ENCODE measurements around the gene ZDHHC11B.
"Not testable (repeated sequence)": the region's sequence is repeated elsewhere in the genome, so short reads cannot be mapped to it uniquely, and the experiment has no call there.

The ZDHHC11B gene

DNA sequence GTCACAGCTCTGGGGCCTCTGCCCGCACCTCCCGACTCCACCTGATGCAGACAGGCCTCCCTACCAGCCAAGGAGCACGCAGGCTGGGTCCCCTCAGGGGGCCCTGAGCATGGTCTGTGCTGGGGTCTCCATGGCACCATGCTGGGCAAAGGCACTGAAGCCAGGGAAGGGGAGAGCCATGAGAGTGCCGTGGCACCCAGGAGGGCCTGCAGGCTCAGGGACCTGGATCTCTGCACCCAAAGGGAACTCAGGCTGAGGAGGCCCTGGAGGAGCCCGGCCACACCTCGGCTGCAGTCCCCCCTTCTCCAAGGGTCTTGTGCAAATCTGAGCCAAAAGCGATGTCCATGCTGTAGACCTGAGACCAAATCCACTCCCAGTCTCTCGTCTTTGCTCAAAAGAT is 32.5 kb downstream of the ZDHHC11B start:
- not testable (repeated sequence) for DNase-seq

DNA sequence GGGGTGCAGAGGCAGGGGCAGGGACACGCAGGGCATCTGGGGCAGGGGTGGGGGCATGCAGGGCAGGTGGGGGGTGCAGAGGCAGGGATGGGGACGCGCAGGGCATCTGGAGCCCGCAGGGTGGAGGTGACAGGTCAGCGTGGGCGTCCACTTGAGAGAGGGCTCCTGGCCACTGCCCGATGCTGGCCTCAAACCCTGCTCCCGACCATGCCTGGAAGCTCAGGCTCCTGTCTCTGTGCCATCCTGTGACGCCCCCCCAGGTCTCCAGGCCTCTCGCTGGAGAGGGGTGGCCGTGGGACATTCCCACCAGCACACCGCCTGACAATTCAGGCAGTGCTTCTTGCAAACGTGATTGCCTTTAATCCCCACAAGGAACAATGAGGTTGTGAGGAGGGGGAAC is 33.0 kb downstream of the ZDHHC11B start:
- no peak for DNase-seq

DNA sequence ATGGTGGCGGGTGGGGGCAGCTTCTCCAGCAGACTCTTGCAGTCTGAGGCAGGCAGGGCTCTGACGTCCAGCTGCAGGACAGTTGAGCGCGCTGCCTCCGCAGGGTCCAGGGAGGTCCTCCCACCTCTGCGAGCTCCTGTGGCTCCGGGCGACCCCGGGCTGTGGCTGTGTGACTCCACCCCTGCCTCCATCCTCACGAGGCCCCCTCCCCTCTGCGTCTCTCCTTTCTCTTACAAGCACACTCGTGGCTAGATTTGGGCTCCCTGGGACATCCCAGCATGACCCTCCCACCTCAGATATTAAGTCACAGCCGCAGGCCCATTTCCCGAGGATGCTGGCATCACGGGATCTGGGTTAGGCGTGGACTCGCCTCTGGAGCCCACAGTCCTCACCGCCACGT is 34.3 kb downstream of the ZDHHC11B start:
- peak; percentile 22 for DNase-seq

DNA sequence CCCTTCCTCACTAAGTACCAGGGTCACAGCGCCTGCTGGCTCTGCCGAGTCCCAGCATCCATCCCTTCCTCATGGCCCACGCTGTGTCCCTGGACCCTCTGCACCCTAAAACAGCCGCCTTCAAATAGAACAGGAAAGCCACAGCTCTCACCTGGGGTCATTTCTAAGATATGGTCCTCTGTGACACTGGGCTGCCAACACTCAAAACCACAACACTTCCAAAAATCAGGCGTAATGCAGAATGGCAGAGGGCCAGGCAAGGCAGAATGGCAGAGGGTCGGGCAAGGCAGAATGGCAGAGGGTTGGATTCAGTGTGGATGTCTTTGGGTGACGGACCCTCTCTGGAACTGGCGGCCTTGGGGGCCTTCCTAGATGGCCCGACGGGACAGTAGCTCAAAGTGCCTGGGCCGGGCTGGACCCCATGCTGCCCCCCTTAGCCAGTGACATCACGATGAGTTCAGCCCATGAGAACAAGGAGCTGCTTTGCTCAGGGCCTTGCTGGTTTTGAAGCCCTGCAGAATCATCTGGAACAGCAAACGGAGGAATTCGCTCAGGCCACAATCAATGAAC is 35.3 kb downstream of the ZDHHC11B start:
- DNase-seq: no peak

DNA sequence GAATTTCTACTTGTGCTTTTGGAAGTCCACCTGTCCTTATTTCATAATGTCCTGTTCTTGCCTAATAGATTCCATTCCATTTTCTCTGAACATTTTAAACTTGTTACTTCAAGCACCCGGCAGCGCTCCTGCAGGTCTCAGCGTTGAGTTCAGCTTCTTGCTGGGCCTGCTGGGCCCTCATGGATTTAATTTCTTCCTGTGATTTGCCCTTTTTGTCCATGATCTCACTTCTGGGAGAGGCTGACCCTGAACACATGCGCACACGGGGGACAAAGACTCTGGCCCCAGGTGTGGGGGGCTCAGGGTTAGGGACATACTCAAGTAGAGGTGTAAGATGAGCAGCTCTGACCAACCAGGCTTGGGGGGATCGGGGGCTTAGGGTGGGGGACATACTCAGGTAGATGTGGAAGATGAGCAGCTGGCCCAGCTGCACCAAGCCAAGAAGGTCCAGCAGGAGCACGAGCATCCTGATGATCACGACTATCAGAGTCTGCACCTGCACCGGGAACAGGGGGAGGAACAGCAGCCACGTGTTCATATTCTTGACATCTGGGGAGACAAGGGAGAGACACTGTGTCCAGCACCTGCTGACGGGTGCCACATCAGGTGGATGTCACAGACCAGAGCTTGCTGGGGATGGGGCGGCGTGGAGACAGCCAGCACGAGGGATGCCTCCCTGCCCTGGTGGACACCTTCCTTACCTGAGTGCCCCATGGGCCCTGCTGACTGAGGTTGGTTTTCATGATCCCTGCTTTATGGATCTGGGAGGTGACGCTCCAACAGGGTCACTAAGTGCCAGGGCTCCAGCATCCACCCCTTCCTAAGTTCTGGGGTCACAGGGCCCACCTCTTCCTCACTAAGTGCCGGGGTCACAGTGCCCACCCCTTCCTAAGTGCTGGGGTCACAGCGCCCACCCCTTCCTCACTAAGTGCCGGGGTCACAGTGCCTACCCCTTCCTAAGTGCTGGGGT is 36.2 kb downstream of the ZDHHC11B start:
- not testable (repeated sequence) for DNase-seq

DNA sequence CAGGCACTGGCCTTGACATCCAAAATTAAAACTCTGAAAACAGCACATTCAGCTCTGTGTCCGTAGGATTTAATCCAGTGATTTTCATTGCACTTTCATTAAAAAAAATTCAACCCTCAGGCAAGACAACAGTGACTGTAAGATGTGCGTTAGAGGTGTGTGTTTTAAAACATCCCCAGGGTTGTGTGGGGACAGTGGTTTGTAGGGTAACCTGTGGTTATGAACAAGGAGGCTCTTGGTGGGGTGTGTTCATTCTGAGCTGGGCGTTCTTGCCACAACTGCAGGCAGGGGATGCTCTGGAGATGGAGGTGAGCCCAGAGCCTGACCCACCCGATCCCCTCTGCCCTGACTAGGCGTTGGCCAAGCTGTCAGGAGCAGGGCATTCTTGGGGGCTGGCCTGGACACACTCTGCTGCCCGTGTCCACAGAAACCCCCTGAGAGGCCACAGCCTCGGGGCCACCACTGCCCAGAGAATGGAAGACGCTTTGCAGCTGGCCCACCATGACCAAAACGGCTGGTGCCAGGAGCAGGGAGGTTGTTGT is 37.2 kb downstream of the ZDHHC11B start:
- not testable (repeated sequence) for DNase-seq

DNA sequence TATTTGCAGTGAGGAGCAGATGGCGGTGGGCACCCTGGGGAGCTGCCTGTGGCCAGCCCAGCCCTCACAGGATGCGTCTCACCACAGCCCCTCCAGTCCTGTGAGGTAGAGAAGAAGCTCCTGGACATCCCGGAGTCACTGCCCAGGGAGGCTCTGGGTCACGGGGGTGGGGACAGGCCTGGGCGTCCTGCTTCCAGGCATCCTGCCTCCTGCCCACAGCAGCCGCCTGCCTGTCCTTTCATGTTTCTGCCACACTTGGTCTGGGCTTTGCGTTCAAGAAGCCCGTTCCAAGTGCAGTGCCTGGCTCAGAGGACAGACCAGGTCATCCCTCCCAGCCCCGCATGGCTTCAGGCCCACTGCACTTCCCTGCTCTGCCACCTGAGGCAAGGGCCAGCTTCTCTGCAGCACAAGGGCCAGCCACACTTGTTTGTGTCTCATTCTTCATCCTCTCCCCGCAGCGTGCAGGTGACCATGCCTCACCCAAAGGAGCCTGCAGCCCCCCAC is 38.2 kb downstream of the ZDHHC11B start:
- DNase-seq: peak; percentile 18

DNA sequence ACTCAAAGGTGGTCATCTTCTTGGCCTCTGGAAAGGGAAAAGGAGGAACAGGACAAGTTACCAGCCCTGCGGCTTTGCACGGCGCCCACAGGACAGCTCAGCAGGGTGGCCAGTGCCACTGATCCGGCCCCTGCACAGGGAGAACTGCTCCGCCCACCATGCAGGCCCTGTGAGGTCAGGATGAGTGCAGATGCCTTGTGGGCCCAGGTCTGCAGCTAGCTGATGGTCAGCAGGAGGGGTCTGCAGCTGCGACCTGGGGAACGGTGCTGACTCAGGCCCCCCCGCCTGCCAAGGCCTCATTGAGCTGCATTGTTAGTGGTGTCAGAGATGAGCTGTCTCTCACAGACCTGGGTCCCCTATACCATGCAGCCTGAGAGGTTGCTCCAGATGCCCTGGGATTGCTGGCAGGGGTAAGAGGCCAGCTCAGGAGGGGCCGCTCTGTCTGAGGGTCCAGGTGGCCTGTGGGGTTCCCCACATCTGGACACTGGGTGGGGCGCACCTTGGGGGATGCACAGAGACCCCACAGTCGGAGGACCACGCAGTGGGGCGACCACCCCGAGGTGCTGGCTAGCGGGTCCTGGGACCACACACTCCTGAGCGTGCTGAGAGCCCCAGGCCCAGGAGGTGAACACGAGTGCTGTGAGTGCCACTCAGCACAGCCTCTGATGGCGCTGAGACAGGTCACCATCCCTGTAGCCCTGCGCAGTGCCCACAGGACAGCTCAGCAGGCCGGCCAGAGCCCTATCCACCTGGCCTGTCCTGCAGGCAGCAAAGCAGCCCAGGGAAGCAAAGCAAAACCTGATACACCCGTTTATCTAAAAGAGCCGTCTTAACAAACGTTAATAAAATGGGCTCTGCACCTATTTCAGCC is 39.0 kb downstream of the ZDHHC11B start:
- peak; percentile 13 for DNase-seq

DNA sequence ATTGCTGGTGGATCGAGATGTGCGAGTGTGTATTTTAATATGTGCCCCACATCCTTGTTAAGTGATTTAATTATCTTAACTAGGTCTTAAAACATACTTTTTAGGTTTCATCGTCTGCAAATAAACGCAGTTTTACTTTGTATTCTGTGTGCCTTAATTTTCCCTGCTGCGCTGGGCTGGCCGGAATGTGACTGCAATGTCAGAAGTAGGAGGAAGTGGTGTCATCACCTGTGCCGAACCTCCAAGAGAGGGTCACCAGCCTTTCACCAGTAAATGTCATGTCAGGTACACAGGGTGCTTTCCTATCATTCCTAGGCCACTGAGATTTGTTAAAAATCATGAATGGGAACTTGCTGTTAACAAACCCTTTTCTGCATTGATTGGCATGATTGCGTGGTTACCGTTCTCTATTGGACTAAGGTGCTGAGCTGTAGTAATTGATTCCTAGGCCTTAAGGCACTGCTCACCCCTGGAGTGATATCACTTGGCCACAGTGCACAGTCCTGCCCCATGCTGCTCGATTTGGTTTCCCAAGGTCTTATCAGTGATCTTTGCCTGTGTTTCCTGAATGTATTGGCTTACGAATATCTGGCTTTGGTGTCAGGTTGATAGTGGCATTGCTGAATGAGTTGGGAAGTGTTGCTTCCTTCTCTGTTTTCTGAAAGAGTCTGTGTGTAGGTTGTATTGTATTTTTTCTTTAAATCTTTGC is 40.7 kb downstream of the ZDHHC11B start:
- not testable (repeated sequence) for DNase-seq

DNA sequence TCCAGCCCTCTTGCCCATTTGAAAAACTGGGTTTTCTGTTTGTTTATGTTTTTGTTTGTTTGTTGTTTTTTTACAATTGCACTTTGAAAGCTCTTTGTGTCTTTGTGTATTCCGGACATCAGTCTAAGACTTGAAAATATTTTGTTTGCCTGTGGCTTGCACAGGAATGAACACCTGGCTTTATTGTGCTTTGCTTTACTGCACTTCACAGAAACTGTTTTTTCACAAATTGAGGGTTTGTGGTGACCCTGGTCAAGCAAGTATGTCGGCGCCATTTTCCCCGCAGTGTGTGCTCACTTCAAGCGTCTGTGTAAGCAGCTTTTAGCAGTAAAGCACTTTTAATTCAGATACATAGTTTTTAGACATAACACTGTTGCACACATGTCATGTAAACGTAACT is 42.3 kb downstream of the ZDHHC11B start:
- DNase-seq: not testable (repeated sequence)

DNA sequence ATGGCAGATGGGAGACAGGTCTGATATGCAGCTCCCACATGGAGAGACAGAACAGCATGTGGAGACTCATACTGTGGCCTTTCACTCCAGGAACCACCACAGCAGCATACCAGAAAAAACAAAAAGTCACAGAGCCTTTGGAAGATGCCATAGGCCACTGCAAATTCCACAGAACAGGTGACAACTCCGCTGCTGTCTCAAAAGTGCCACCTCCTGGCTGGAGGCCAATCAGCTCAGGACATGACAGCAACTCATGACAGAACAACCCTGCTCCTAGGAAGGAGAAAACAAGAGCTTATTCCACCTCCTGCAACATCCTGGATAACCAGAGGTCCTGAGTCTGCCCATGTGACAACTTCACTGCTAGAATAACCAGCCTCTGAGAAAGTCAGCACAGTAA is 50.4 kb downstream of the ZDHHC11B start:
- not testable (repeated sequence) for DNase-seq

DNA sequence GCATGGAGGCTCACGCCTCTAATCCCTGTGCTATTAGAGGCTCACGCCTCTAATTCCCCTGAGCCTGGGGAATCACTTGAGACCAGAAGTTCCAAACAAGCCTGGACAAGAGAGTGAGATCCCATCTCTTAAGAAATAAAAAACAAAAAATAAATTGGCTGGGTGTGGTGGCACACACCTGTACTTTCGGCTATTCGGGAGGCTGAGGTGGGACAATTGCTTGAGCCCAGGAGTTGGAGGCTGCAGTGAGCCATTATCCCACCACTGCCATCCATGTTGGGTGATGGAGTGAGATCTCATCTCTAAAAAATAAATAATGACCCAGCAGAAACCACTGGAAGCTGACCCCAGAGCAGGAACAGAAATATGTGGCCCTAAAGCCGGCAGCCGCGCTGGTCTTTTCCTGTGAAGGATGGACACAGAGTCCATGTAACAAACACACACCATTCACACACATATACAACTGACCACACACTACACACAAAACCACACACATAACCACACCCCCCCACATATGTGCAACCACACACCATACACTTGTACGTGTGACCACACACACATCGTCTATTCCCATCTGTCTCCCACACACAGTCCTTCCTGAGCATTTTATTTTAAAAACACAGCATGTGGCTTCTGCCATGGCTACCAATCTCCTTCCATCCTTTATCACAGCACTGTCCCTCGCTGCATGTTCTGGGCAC is 51.6 kb downstream of the ZDHHC11B start:
- not testable (repeated sequence) for DNase-seq

DNA sequence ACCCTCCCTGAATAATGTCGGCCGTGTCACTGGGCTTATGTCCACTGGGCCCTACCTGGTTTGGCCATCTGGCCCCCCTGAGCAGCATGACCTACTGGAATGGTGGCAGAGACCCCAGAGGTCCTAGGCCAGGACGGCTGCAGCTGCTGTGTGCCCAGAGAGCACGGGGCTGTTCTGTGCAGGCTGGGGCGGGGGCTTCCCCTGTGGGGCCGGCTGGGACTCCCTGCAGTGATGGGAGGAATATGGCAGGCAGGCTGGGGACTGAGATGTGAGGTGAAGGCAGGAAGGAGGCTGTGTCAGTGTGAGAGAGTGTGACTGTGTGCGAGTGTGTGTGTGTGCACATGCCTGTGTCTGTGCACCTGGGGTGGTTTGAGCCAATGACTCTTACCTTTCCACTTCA is 55.3 kb downstream of the ZDHHC11B start:
- DNase-seq: not testable (repeated sequence)

DNA sequence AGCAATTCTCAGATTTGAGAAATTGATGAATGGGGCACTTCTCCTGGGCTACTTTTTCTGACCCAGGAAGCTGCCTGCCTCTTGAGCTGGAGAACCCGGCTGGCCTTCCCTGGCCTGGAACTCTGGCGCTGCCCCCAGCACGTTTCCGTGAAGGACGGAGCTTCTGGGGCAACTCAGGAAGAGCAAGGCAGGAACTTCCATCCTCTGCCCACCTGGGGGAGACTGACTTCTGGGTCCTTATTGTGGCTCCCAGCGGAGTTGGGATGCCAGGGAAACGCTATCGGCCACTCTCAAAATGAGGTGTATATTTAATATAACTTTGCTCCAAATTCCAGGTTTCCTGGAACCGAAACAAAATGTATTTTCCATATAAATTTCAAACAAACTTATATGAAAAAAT is 57.4 kb downstream of the ZDHHC11B start:
- DNase-seq: not testable (repeated sequence)

DNA sequence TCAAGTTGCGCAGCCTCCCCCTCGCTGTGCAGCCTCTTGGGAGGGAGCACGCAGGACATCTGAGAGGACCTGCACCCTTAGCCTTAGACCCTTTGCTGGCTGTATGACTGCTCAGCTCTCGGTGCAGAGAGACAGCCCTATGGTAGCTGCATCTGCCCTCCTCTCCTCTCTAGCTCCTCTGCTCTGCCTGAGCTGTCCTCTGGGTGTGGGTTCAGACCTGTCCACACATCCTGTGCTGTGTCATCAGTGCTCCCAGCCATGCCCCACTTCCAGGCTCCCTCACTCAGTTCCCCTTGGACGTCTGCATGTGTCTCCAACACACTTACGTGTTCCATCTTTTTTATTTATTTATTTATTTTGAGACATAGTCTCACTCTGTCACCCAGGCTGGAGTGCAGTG is 60.7 kb downstream of the ZDHHC11B start:
- DNase-seq: not testable (repeated sequence)

DNA sequence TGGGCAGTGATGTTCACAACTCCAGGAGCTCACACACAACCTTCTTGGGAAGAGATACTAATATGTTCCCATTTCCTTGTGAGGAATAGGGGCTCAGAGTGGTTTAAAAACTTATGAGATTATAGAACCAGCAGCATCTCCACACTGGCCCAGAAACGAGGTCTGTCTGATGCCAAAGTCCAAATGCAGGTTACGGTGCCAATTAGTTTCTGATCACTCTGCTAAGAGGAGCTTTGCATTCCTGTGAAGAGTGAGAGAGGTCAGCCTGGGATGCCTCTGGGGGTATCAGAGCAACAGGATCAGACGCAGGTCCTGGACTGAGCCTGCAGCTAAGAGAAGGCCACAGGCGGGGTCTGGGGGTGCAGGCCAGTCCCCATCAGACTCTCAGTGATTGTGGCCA is 61.2 kb downstream of the ZDHHC11B start:
- DNase-seq: not testable (repeated sequence)

DNA sequence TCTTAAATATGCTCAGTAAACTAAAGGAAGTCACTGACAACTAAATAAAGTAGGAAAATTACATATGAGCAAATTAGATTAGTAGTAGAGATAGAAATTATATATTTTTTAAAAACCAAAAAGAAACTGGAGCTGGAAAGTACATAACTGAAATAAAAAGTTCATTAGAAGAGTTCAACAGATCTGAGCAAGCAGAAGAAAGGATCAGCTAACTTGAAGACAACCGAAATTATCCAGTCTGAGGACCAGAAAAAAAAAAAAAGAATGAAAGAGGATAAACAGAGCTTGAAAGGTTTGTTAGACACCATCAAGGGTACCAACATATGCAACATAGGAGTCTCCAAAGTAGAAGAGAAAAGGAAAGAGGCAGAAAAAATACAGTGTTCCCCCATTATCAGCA is 65.2 kb downstream of the ZDHHC11B start:
- DNase-seq: not testable (repeated sequence)

DNA sequence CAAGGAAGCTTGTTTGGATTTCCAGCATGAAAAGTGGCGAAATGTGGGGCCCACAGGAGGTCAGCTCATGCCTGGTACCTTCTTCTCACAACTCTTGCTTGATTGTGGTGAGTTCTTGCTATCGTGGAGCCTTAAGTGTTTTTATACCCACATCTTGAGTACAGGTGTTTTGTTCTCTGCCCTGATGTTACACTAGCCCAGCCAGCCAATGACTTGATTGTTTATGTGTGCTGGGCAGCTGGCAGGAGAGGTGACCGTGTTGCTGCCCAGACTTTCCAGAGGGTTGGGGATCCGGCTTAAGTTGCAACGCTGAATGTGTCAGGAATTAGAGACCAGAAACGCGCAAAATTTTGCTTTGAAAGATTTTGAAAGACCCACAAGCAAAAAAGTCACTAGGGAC is 67.4 kb downstream of the ZDHHC11B start:
- DNase-seq: no peak

DNA sequence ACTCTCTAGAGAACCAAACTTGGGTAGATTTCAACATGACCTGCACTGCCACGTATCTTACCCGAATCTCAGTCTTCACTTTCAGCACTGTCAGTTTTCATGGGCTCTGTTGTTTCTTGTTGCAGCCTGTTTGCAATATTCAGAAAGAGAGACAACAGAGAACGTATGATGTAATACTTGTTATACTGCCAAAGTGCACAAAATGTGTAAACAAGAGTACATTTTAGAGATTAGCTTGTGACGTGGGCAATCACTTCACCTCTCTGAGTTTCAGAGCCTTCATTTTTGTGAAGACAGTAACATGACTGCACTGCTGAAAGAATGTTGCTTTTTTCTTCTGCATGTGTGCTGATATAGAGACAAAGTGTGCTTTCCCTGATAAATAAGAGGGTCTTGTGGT is 67.8 kb downstream of the ZDHHC11B start:
- DNase-seq: not testable (repeated sequence)

DNA sequence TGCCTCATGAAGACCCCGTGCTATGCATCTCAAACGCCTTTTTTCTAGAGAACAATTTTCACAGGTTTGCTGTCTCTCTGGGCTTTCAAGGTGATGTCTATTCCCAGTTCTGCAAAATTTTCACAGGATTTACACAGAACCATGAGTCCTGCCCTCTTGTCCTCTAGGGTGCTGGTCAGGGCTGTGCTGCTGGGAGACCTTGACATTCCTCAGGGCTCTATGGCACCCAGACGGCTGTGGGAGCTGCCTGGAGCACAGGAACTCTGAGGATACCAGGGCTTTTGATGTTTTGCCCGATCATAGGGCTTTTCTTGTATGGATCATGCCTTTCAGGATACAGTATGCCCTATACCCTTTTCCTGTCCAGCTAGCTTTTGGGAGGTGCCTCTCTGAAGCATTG is 68.9 kb downstream of the ZDHHC11B start:
- not testable (repeated sequence) for DNase-seq

All from right hindlimb (tissue), 1 donor.